Mesenchymal stem cell (in vitro differentiated cells and primary cell): ENCODE results near the gene VAMP8.

Experiments
- DNase-seq: peaks from one replicate; pipeline ENCODE4 v3.0.0-alpha.2; 2013
- H2AFZ ChIP-seq: one replicate; pipeline ENCODE4 v1.6.1; 2013; ENCODE audit warnings: low read depth, mild to moderate bottlenecking, control low read depth, inconsistent platforms, low read length, moderate library complexity
- H2AK5ac ChIP-seq: 2 replicates; pipeline ENCODE4 v1.6.1; 2013; ENCODE audit warnings: low read length, moderate library complexity, mild to moderate bottlenecking, inconsistent platforms; ENCODE audit not compliant: severe bottlenecking
- H2BK120ac ChIP-seq: one replicate; pipeline ENCODE4 v1.6.1; 2013; ENCODE audit warnings: low read depth, mild to moderate bottlenecking, inconsistent platforms, low read length, moderate library complexity
- H2BK12ac ChIP-seq, 2 experiments: one replicate each; pipeline ENCODE4 v1.6.1; 2013; ENCODE audit warnings: inconsistent platforms in 2 of 2, low read length in 2 of 2, mild to moderate bottlenecking in 2 of 2, moderate library complexity in 2 of 2, control low read depth in 1 of 2
- H2BK15ac ChIP-seq: one replicate; pipeline ENCODE4 v1.6.1; 2013; ENCODE audit warnings: mild to moderate bottlenecking, low read depth, inconsistent platforms; ENCODE audit not compliant: poor library complexity, severe bottlenecking
- H2BK5ac ChIP-seq: 2 replicates; pipeline ENCODE4 v1.6.1; 2013; ENCODE audit warnings: low read depth, mild to moderate bottlenecking, low read length, control low read depth, inconsistent platforms; ENCODE audit not compliant: poor library complexity, severe bottlenecking
- H3K14ac ChIP-seq, 2 experiments: one replicate each; pipeline ENCODE4 v1.6.1; 2013; ENCODE audit warnings: inconsistent platforms in 2 of 2, low read length in 2 of 2, control low read depth in 1 of 2, mild to moderate bottlenecking in 1 of 2, moderate library complexity in 1 of 2
- H3K18ac ChIP-seq, 2 experiments: one replicate each; pipeline ENCODE4 v1.6.1; 2013; ENCODE audit warnings: inconsistent platforms in 2 of 2, low read length in 2 of 2, control low read depth in 1 of 2, low read depth in 1 of 2, mild to moderate bottlenecking in 1 of 2
- H3K23ac ChIP-seq, 2 experiments: one replicate each; pipeline ENCODE4 v1.6.1; 2013; ENCODE audit warnings: inconsistent platforms in 2 of 2, low read length in 2 of 2, mild to moderate bottlenecking in 2 of 2, moderate library complexity in 2 of 2, control low read depth in 1 of 2
- H3K27ac ChIP-seq: 2 replicates; pipeline ENCODE4 v1.5.1; 2013; ENCODE audit warnings: mild to moderate bottlenecking, moderate library complexity, low read length, control low read depth, inconsistent platforms; ENCODE audit not compliant: poor library complexity, severe bottlenecking
- H3K27me3 ChIP-seq, 2 experiments: 2 replicates each; pipeline versions ENCODE4 v1.6.1 to v1.7.0; 2013; ENCODE audit warnings: low read length in 2 of 2, mild to moderate bottlenecking in 2 of 2, moderate library complexity in 2 of 2, control low read depth in 1 of 2, inconsistent platforms in 1 of 2; ENCODE audit not compliant: control insufficient read depth in 1 of 2, insufficient read depth in 1 of 2
- H3K36me3 ChIP-seq, 2 experiments: 2 replicates each; pipeline versions ENCODE4 v1.6.1 to v1.7.0; 2013; ENCODE audit warnings: low read length in 2 of 2, control low read depth in 1 of 2, inconsistent platforms in 1 of 2, low read depth in 1 of 2, mild to moderate bottlenecking in 1 of 2; ENCODE audit not compliant: insufficient read depth in 2 of 2, control insufficient read depth in 1 of 2
- H3K4ac ChIP-seq, 2 experiments: one replicate each; pipeline ENCODE4 v1.6.1; 2013; ENCODE audit warnings: inconsistent platforms in 2 of 2, low read length in 2 of 2, mild to moderate bottlenecking in 2 of 2, moderate library complexity in 2 of 2, control low read depth in 1 of 2, low read depth in 1 of 2
- H3K4me1 ChIP-seq: 2 replicates; pipeline ENCODE4 v1.6.1; 2013; ENCODE audit warnings: low read depth, low read length, control low read depth; ENCODE audit not compliant: control insufficient read depth, insufficient read depth
- H3K4me2 ChIP-seq: 2 replicates; pipeline ENCODE4 v1.6.1; 2013; ENCODE audit warnings: low read length, mild to moderate bottlenecking, inconsistent platforms; ENCODE audit not compliant: poor library complexity, severe bottlenecking
- H3K4me3 ChIP-seq, 2 experiments: 2 replicates each; pipeline versions ENCODE4 v1.5.1 to v1.7.0; 2013; ENCODE audit warnings: low read length in 2 of 2, mild to moderate bottlenecking in 2 of 2, control low read depth in 1 of 2, low read depth in 1 of 2; ENCODE audit not compliant: insufficient read depth in 1 of 2
- H3K79me1 ChIP-seq: replicated peaks from 2 replicates; pipeline ENCODE4 v1.6.1; 2013; ENCODE audit warnings: mild to moderate bottlenecking, control low read depth, low read length, inconsistent platforms; ENCODE audit not compliant: poor library complexity, severe bottlenecking
- H3K9ac ChIP-seq: 2 replicates; pipeline ENCODE4 v1.7.0; 2013; ENCODE audit warnings: mild to moderate bottlenecking, low read length, moderate library complexity
- H3K9me3 ChIP-seq: 2 replicates; pipeline ENCODE4 v1.7.0; 2013; ENCODE audit warnings: mild to moderate bottlenecking, low read length; ENCODE audit not compliant: control insufficient read depth
- H4K8ac ChIP-seq: one replicate; pipeline ENCODE4 v1.6.1; 2013; ENCODE audit warnings: inconsistent platforms, mild to moderate bottlenecking, low read length, moderate library complexity
- H4K91ac ChIP-seq: one replicate; pipeline ENCODE4 v1.6.1; 2013; ENCODE audit warnings: mild to moderate bottlenecking, low read length, inconsistent platforms
- WGBS: methylation state at CpG from one replicate; pipeline ENCODE4 v1.1.7; 2013; ENCODE audit warnings: mixed read lengths; 5-methylcytosine and 5-hydroxymethylcytosine counted together

The VAMP8 gene

DNA sequence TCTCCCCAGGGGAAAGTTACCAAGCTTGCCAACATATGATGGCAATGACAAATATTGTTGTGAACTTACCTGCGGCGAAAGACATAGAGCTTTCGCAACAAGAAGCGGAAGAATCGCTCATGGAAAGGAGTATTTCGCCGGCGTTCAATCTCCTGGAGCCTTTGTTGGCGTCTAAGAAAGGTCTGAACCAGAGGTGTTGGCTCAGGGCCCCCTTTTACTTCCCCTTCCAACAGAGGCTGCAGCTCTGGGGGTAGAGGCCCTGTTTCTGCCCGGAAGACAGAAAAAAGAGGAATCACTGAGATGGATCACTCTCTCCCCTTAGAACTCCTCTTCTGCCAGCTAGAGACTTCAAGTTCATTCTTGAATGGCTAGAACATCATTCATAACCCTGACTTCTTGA is 26.9 kb upstream of the VAMP8 start:
- no peak overlapping the region for H2AK5ac ChIP-seq
- peaks cover 15% of the 10 kb centered on the region for H3K79me1 ChIP-seq
- peak overlapping the region; percentile 74 for H3K27ac ChIP-seq
- H3K9me3 ChIP-seq = no peaks in the 10 kb centered on the region
- H3K9ac ChIP-seq = peak overlapping the region; percentile 64
- H3K4me1 ChIP-seq = peaks cover 8% of the 10 kb centered on the region
- no peak overlapping the region for H2BK12ac ChIP-seq
- H4K91ac ChIP-seq = no peak overlapping the region
- no peak overlapping the region for H2BK5ac ChIP-seq
- H3K4ac ChIP-seq = no peak overlapping the region
- H3K4me2 ChIP-seq = no peak overlapping the region
- WGBS = 95% methylated on average over 10 of the region's 10 CpGs
- no peaks in the 10 kb centered on the region for H3K27me3 ChIP-seq
- H3K14ac ChIP-seq = no peak overlapping the region
- H2AFZ ChIP-seq = no peak overlapping the region
- no peak overlapping the region for H2BK15ac ChIP-seq
- no peak for DNase-seq
- no peak overlapping the region for H3K23ac ChIP-seq
- H3K36me3 ChIP-seq = peaks cover 47 to 68% of the 10 kb centered on the region in 2 experiments
- no peak overlapping the region for H3K4me3 ChIP-seq
- H4K8ac ChIP-seq = no peak overlapping the region
- H2BK120ac ChIP-seq = no peak overlapping the region
- H3K18ac ChIP-seq = no peak overlapping the region

DNA sequence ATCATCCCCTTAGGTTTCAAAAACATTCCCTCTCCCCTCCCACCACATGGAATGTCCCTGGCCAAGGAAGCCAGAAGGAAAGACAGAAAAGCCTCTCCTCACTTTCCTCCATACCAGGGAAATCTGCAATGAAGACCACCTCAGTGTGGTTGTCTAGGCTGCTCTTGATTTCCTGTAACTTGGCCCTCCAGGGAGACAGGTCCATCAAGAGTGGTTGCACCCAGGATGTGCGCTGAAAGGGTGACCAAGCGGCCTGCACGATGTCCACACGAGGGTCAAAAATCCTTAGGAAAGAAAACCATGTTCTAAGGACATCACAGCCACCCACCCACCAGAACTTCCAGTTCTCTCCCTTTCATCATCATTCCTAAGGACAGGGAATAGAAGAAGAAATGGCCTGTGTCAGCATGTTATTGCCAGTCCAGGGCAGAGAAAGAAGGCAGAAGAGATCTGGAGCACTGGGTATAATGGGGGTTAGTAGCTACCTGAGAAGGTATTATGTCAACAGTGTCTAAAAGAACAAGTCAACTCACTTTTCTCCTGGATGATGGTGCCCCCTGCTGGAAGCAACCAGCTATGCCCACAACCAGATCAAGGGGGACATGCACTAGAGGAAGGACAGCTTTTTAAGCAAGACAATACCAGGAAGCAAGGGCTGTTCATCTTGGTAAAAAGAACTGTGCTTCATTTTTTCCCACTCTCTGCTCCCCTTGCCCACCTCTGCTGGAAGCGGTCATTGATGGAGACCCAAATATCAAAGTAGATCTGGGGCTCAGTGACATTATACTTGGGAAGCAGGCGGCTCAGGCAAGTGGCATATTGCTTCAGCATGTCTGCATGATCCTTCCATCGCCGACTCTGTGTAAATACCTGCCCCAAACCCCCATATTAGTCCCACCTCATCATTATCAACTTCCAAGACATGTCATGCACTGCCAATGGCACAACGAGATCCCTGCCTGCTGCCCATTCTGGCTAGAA is 25.4 kb upstream of the VAMP8 start:
- Histone ChIP-seq H2BK12ac (no peak overlapping the region), H4K8ac (no peak overlapping the region), H3K36me3 (peaks cover 43 to 74% of the 10 kb centered on the region in 2 experiments), H2BK120ac (no peak overlapping the region), H3K9me3 (no peaks in the 10 kb centered on the region), H3K9ac (peak overlapping the region; percentile 64), H2BK15ac (no peak overlapping the region), H3K14ac (no peak overlapping the region), H3K27me3 (no peaks in the 10 kb centered on the region), H3K4me3 (no peak overlapping the region), H4K91ac (no peak overlapping the region), H2BK5ac (no peak overlapping the region), H3K18ac (no peak overlapping the region), H2AFZ (no peak overlapping the region), H3K4ac (no peak overlapping the region), H3K23ac (no peak overlapping the region), H3K79me1 (peaks cover 19% of the 10 kb centered on the region), H3K4me1 (peaks cover 8% of the 10 kb centered on the region), H3K27ac (no peak overlapping the region), H2AK5ac (peak overlapping the region; percentile 24), H3K4me2 (no peak overlapping the region)
- 74% methylated on average over 7 of the region's 9 CpGs for WGBS
- peak; percentile 77 for DNase-seq

DNA sequence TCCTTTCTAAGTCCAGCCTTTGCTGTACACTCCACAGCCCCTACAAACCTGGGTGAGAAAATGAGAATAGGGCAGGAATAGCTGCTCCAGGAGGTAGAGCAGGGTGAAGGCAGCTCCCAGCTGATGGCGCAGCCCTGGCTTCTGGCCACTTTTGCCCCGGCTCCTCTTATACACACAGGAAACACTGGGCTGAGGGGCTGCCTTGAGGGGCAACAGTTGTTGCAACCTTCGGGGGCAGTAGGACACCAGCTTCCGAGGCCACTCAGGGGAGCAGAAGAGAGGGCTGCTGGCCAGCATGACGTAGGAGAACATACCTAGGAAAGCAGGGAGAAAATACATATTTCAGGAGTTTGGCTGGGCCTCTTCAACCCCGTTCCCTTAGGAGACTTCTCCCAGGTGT is 24.2 kb upstream of the VAMP8 start:
- no peaks in the 10 kb centered on the region for H3K9me3 ChIP-seq
- WGBS = 84% methylated on average over 6 of the region's 6 CpGs
- H3K27ac ChIP-seq = no peak overlapping the region
- H2BK5ac ChIP-seq = no peak overlapping the region
- H3K27me3 ChIP-seq = no peaks in the 10 kb centered on the region
- H2BK120ac ChIP-seq = no peak overlapping the region
- H2BK12ac ChIP-seq = no peak overlapping the region
- H2AK5ac ChIP-seq = no peak overlapping the region
- DNase-seq = no peak
- no peak overlapping the region for H3K14ac ChIP-seq
- H3K4me3 ChIP-seq = no peak overlapping the region
- H3K23ac ChIP-seq = no peak overlapping the region
- H3K36me3 ChIP-seq = peaks cover 40 to 81% of the 10 kb centered on the region in 2 experiments
- no peak overlapping the region for H4K8ac ChIP-seq
- no peak overlapping the region for H3K4me2 ChIP-seq
- peaks cover 20% of the 10 kb centered on the region for H3K79me1 ChIP-seq
- no peak overlapping the region for H2BK15ac ChIP-seq
- H3K18ac ChIP-seq = no peak overlapping the region
- H4K91ac ChIP-seq = no peak overlapping the region
- H3K4ac ChIP-seq = no peak overlapping the region
- H3K9ac ChIP-seq = no peak overlapping the region
- H3K4me1 ChIP-seq = peaks cover 8% of the 10 kb centered on the region
- H2AFZ ChIP-seq = no peak overlapping the region

DNA sequence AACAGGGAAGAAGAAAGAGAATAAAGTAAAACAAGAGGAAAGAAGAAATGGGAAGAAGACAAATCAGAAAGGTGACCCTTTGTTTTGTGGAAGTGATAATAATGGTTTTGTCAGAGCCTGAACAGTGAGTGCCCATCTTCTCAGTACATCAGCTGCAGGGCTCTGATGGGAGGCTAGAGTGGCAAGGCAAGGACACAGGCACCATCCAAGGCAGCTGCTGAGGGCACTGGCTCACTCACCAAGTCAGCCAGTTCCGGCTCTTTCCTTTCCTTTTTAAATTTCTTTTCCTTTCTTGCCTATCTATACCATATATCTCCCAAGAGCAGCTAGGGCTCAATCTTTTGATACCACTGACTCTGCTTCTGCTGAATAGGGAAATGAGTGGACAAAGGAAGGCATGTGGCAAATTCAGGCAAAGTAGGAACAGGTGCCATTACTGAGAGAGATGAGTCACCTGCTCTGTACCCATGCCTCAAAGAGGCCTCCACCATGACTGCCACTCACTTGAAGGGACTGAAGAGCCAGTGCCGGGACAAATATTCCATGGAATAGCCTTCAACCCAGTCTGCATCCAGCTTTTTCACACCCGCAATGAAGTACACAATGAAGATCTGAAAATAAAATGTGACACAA is 22.3 kb upstream of the VAMP8 start:
- WGBS = 100% methylated on average over 1 of the region's 3 CpGs
- H3K4me1 ChIP-seq = peaks cover 4% of the 10 kb centered on the region
- H3K27ac ChIP-seq = no peak overlapping the region
- no peak overlapping the region for H3K4me3 ChIP-seq
- H2AFZ ChIP-seq = no peak overlapping the region
- no peak overlapping the region for H2BK12ac ChIP-seq
- no peak overlapping the region for H2BK5ac ChIP-seq
- H2BK15ac ChIP-seq = no peak overlapping the region
- no peaks in the 10 kb centered on the region for H3K9me3 ChIP-seq
- no peak overlapping the region for H2AK5ac ChIP-seq
- H3K14ac ChIP-seq = no peak overlapping the region
- no peak overlapping the region for H3K23ac ChIP-seq
- peaks cover 28% of the 10 kb centered on the region for H3K79me1 ChIP-seq
- H4K8ac ChIP-seq = no peak overlapping the region
- DNase-seq = no peak
- H3K4ac ChIP-seq = no peak overlapping the region
- no peak overlapping the region for H2BK120ac ChIP-seq
- H3K27me3 ChIP-seq = no peaks in the 10 kb centered on the region
- no peak overlapping the region for H3K9ac ChIP-seq
- no peak overlapping the region for H3K4me2 ChIP-seq
- H3K36me3 ChIP-seq = peaks cover 47 to 83% of the 10 kb centered on the region in 2 experiments
- H3K18ac ChIP-seq = no peak overlapping the region
- H4K91ac ChIP-seq = no peak overlapping the region
